H1 (cell line): ENCODE data around the gene BPIFB6. TPM values are rescaled to one million over a fixed set of nuclear protein-coding genes. Genes with fewer than 3 reads are reported as not detected.

ENCODE experiments used
- CTCF ChIA-PET: fragments of 300-600 bp; sonication (Branson Sonifier 250); formaldehyde crosslinking; loops from one replicate; lab custom pipeline; 2021; ENCODE audit not compliant: partially characterized antibody; lab: Charles Lee
- POLR2A ChIA-PET: fragments of 300-600 bp; sonication (Branson Sonifier 250); formaldehyde crosslinking; loops from one replicate; lab custom pipeline; 2021; ENCODE audit warnings: inconsistent platforms; ENCODE audit not compliant: partially characterized antibody; lab: Charles Lee
- DNase-seq, 2 experiments: peaks; one replicate each; pipeline versions ENCODE4 v3.0.0 to v3.0.0-alpha.2; 2010 to 2022; ENCODE audit warnings: low spot score in 2 of 2, low read depth in 1 of 2, mixed read lengths in 1 of 2
- FAIRE-seq: peaks from 2 replicates; lab custom pipeline; 2011; peaks lifted over from hg19 to GRCh38; lab: Jason Lieb, UNC
- H2AFZ ChIP-seq: 2 replicates; pipeline ENCODE4 v1.8.1; 2012; ENCODE audit warnings: low read length, inconsistent platforms
- H2AK5ac ChIP-seq: 2 replicates; pipeline ENCODE4 v1.6.1; 2013; ENCODE audit warnings: low read depth, low read length
- H2BK120ac ChIP-seq: replicated peaks from 2 replicates; pipeline ENCODE3; 2013; ENCODE audit warnings: low read depth, low read length, inconsistent platforms
- H2BK12ac ChIP-seq: 2 replicates; pipeline ENCODE4 v1.6.1; 2013; ENCODE audit warnings: low read depth, low read length
- H2BK15ac ChIP-seq: 2 replicates; pipeline ENCODE4 v1.6.1; 2013; ENCODE audit warnings: low read length
- H2BK20ac ChIP-seq: 2 replicates; pipeline ENCODE4 v1.6.1; 2013; ENCODE audit warnings: low read length
- H2BK5ac ChIP-seq: 2 replicates; pipeline ENCODE4 v1.6.1; 2013; ENCODE audit warnings: low read depth, low read length
- H3K14ac ChIP-seq: 2 replicates; pipeline ENCODE4 v1.6.1; 2013; ENCODE audit warnings: inconsistent platforms; ENCODE audit not compliant: insufficient read length
- H3K18ac ChIP-seq: 2 replicates; pipeline ENCODE4 v1.6.1; 2013; ENCODE audit warnings: low read length; ENCODE audit errors: extremely low read depth
- H3K23ac ChIP-seq: 2 replicates; pipeline ENCODE4 v1.6.1; 2013; ENCODE audit warnings: inconsistent platforms; ENCODE audit not compliant: insufficient read length
- H3K23me2 ChIP-seq: 2 replicates; pipeline ENCODE4 v1.6.1; 2013; ENCODE audit warnings: low read depth, low read length
- H3K27ac ChIP-seq: 2 replicates; pipeline ENCODE4 v1.6.1; 2011; ENCODE audit warnings: low read depth, low read length, inconsistent platforms
- H3K27me3 ChIP-seq, 4 experiments: replicated peaks in 1 of 4; 1 replicate in 1 of 4; 2 replicates in 3 of 4; pipeline versions ENCODE4 v1.6.1 to v1.8.1; 2011 to 2013; ENCODE audit warnings: low read length in 3 of 4, mild to moderate bottlenecking in 3 of 4, inconsistent platforms in 2 of 4, mixed read lengths in 2 of 4, moderate library complexity in 1 of 4; ENCODE audit not compliant: control insufficient read depth in 3 of 4, insufficient read depth in 3 of 4; ENCODE audit errors: extremely low read depth in 1 of 4
- H3K36me3 ChIP-seq, 4 experiments: 2 replicates each; pipeline versions ENCODE4 v1.6.1 to v1.8.1; 2011 to 2013; ENCODE audit warnings: mild to moderate bottlenecking in 4 of 4, low read length in 3 of 4, moderate library complexity in 2 of 4, control low read depth in 1 of 4, inconsistent platforms in 1 of 4; ENCODE audit not compliant: insufficient read depth in 4 of 4, control insufficient read depth in 2 of 4
- H3K4ac ChIP-seq: replicated peaks from 2 replicates; pipeline ENCODE3; 2013; ENCODE audit warnings: low read length, low read depth, mixed read lengths, inconsistent platforms; ENCODE audit not compliant: insufficient read length
- H3K4me1 ChIP-seq, 4 experiments: replicated peaks in 1 of 4; 1 replicate in 1 of 4; 2 replicates in 3 of 4; pipeline versions ENCODE4 v1.6.1 to v1.8.1; 2011 to 2013; ENCODE audit warnings: low read length in 3 of 4, inconsistent platforms in 2 of 4, mixed read lengths in 1 of 4; ENCODE audit not compliant: insufficient read depth in 4 of 4, control insufficient read depth in 3 of 4
- H3K4me2 ChIP-seq, 2 experiments: 2 replicates each; pipeline versions ENCODE4 v1.6.1 to v1.8.1; 2011 to 2013; ENCODE audit warnings: low read depth in 2 of 2, low read length in 2 of 2, control low read depth in 1 of 2, inconsistent platforms in 1 of 2, mild to moderate bottlenecking in 1 of 2; ENCODE audit not compliant: insufficient read depth in 1 of 2
- H3K4me3 ChIP-seq, 4 experiments: fragments of 200-600, 300-600 bp in 1 of 4; sonication (generic), shearing (Covaris generic), sonication (Bioruptor Twin) in 1 of 4; 2 replicates each; pipeline versions ENCODE4 v1.5.1 to v1.8.1; 2011 to 2016; ENCODE audit warnings: low read length in 4 of 4, low read depth in 3 of 4, control low read depth in 2 of 4, inconsistent platforms in 2 of 4, mild to moderate bottlenecking in 2 of 4, mixed read lengths in 1 of 4, moderate library complexity in 1 of 4; ENCODE audit not compliant: insufficient read depth in 2 of 4; ENCODE audit errors: extremely low read depth in 1 of 4
- H3K56ac ChIP-seq: replicated peaks from 2 replicates; pipeline ENCODE3; 2013; ENCODE audit warnings: low read depth, mild to moderate bottlenecking, mixed read lengths, low read length, inconsistent platforms; ENCODE audit not compliant: insufficient read length
- H3K79me1 ChIP-seq: 2 replicates; pipeline ENCODE4 v1.6.1; 2013; ENCODE audit warnings: low read depth, low read length, control low read depth
- H3K79me2 ChIP-seq, 2 experiments: 2 replicates each; pipeline versions ENCODE4 v1.6.1 to v1.8.1; 2012 to 2013; ENCODE audit warnings: low read length in 2 of 2, mild to moderate bottlenecking in 2 of 2, inconsistent platforms in 1 of 2; ENCODE audit not compliant: insufficient read depth in 2 of 2, control insufficient read depth in 1 of 2
- H3K9ac ChIP-seq, 4 experiments: replicated peaks in 1 of 4; 1 replicate in 1 of 4; 2 replicates in 3 of 4; pipeline versions ENCODE4 v1.6.1 to v1.8.1; 2011 to 2013; ENCODE audit warnings: low read depth in 3 of 4, low read length in 3 of 4, control low read depth in 2 of 4, mild to moderate bottlenecking in 2 of 4, moderate library complexity in 2 of 4, inconsistent platforms in 1 of 4; ENCODE audit errors: extremely low read depth in 1 of 4
- H3K9me3 ChIP-seq, 2 experiments: 2 replicates each; pipeline versions ENCODE4 v1.6.1 to v1.8.1; 2012 to 2013; ENCODE audit warnings: mild to moderate bottlenecking in 2 of 2, moderate library complexity in 2 of 2, control low read depth in 1 of 2, inconsistent platforms in 1 of 2, low read depth in 1 of 2, low read length in 1 of 2, mixed read lengths in 1 of 2; ENCODE audit not compliant: insufficient read depth in 2 of 2
- H4K20me1 ChIP-seq, 2 experiments: replicated peaks in 1 of 2; 2 replicates each; pipeline versions ENCODE3 to v1.8.1; 2011 to 2013; ENCODE audit warnings: inconsistent platforms in 2 of 2, low read length in 2 of 2, mild to moderate bottlenecking in 1 of 2; ENCODE audit not compliant: insufficient read depth in 2 of 2, control insufficient read depth in 1 of 2
- H4K5ac ChIP-seq: 2 replicates; pipeline ENCODE4 v1.6.1; 2013; ENCODE audit warnings: low read length, low read depth, mixed read lengths, inconsistent platforms; ENCODE audit not compliant: insufficient read length
- H4K8ac ChIP-seq: 2 replicates; pipeline ENCODE4 v1.8.0; 2013; ENCODE audit warnings: mild to moderate bottlenecking, moderate library complexity, low read length, inconsistent platforms; ENCODE audit not compliant: insufficient read depth; ENCODE audit errors: extremely low read depth
- H4K91ac ChIP-seq: replicated peaks from 2 replicates; pipeline ENCODE3; 2013; ENCODE audit warnings: low read length, mixed read lengths, inconsistent platforms; ENCODE audit not compliant: insufficient read length
- CHD1 ChIP-seq: IDR thresholded peaks from 2 replicates; pipeline ENCODE4 v1.6.1; 2012; ENCODE audit warnings: low read depth, low read length, improper control_type of control experiment
- TBP ChIP-seq: IDR thresholded peaks from 2 replicates; pipeline ENCODE4 v1.6.1; 2011; ENCODE audit warnings: low read depth, low read length, improper control_type of control experiment
- WGBS, 2 experiments: shearing (Covaris generic) in 1 of 2; methylation state at CpG; one replicate each; pipeline versions ENCODE4 v1.1.6 to v1.1.7; 2013 to 2015; ENCODE audit warnings: low lambda C conversion rate in 2 of 2, mixed read lengths in 2 of 2, inconsistent platforms in 1 of 2, low coverage in 1 of 2, missing lambda C conversion rate in 1 of 2; ENCODE audit not compliant: insufficient replicate concordance in 2 of 2, insufficient coverage in 1 of 2, insufficient read length in 1 of 2; ENCODE audit errors: extremely low coverage in 1 of 2, missing lambda C conversion rate in 1 of 2; 5-methylcytosine and 5-hydroxymethylcytosine counted together
- polyA plus RNA-seq, 7 experiments: library from polyadenylated mRNA; depleted of rRNA in 3 of 7; stranded (reverse) in 5 of 7; unstranded in 2 of 7; fragments of >200 nt in 5 of 7; fragments of 200-250 nt in 2 of 7; gene quantifications; 1 replicate in 5 of 7; 2 replicates in 1 of 7; 4 replicates in 1 of 7; pipeline versions ENCODE4 v1.2.1 to v1.2.3, GENCODE V29; 2011 to 2013; ENCODE audit warnings: missing spikeins in 2 of 7, mixed read lengths in 2 of 7
- total RNA-seq: library from RNA; stranded (reverse); fragmentation: NEBNext Ultra II Directional; extraction: Animal tissue kit (Norgen Biotek cat#: 25700); gene quantifications from 2 replicates; pipeline ENCODE4 v1.2.1, GENCODE V29; 2021

BPIFB6 gene
- total and polyA plus RNA-seq, 2 of the 8 experiments (the other 6 are each of a cell fraction or from before 2014, with no cell fraction given) = not detected

DNA sequence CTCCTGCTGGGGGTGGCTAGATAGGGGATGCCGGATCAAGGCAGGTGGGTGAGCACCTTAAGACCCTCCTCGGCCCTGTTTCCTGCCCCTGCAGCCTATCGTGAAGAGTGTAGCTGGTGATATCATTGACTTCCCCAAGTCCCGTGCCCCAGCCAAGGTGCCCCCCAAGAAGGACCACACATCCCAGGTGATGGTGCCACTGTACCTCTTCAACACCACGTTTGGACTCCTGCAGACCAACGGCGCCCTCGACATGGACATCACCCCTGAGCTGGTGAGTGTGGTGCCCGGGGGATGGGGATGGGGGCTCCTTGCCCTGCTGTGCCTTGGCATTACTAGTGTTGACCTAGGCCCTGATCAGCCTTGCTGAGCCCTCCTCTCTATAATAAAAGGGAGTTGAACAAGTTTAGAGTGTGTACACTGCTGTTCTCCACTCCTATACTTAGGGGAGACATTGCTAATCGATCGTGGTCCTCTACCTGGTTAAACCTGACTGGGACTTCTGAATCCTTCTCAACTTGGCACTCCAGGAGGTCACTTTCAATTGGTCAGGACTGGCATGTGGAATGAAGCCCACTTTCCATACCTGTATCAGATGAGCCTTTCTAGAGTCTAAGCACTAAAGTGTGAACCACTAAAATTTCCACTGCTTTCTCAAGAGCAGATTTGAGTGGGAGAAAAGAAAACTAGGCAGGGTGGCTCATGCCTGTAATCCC is 33.3 kb downstream of the BPIFB6 start:
- no peak overlapping the region for H2AK5ac ChIP-seq
- CTCF ChIA-PET = no interaction called here
- no peaks in the 10 kb centered on the region for H3K23me2 ChIP-seq
- TF ChIP-seq TBP (no peak), CHD1 (no peak)

More for the DNA sequence above, 33.3 kb downstream of the BPIFB6 start:
- Histone ChIP-seq H3K4me2 (no peak overlapping the region), H4K20me1 (no peaks in the 10 kb centered on the region), H2BK5ac (no peak overlapping the region), H4K91ac (no peak overlapping the region), H3K27ac (no peak overlapping the region), H3K79me1 (no peaks in the 10 kb centered on the region), H2BK12ac (no peak overlapping the region), H3K4me3 (no peak overlapping the region), H3K9me3 (no peaks in the 10 kb centered on the region), H3K4me1 (no peaks in the 10 kb centered on the region), H3K79me2 (no peaks in the 10 kb centered on the region), H3K23ac (no peak overlapping the region), H3K36me3 (no peaks in the 10 kb centered on the region), H2BK15ac (no peak overlapping the region), H3K27me3 (no peaks in the 10 kb centered on the region), H3K14ac (no peak overlapping the region), H2BK20ac (no peak overlapping the region), H3K56ac (no peak overlapping the region), H2AFZ (no peak overlapping the region), H2BK120ac (no peak overlapping the region), H4K8ac (no peak overlapping the region; the same call in 1 of the 2 replicates), H3K9ac (no peak overlapping the region), H4K5ac (no peak overlapping the region), H3K4ac (no peak overlapping the region), H3K18ac (no peak overlapping the region)
- DNase-seq = no peak
- 93% methylated on average over 11 of the region's 11 CpGs; no CpG with 5 or more reads in 1 of the 2 experiments for WGBS, 2 experiments
- FAIRE-seq = no peak
- POLR2A ChIA-PET = no interaction called here
